Measurements from ENCODE around the gene RNF207. TPM values are rescaled to one million over a fixed set of nuclear protein-coding genes. Genes with fewer than 3 reads are reported as not detected.

Gene RNF207
- total and polyA plus RNA-seq, 2 donors (not counting 3 experiments of a cell fraction or from before 2014, with no cell fraction given): 3.2 to 8.2 TPM

DNA sequence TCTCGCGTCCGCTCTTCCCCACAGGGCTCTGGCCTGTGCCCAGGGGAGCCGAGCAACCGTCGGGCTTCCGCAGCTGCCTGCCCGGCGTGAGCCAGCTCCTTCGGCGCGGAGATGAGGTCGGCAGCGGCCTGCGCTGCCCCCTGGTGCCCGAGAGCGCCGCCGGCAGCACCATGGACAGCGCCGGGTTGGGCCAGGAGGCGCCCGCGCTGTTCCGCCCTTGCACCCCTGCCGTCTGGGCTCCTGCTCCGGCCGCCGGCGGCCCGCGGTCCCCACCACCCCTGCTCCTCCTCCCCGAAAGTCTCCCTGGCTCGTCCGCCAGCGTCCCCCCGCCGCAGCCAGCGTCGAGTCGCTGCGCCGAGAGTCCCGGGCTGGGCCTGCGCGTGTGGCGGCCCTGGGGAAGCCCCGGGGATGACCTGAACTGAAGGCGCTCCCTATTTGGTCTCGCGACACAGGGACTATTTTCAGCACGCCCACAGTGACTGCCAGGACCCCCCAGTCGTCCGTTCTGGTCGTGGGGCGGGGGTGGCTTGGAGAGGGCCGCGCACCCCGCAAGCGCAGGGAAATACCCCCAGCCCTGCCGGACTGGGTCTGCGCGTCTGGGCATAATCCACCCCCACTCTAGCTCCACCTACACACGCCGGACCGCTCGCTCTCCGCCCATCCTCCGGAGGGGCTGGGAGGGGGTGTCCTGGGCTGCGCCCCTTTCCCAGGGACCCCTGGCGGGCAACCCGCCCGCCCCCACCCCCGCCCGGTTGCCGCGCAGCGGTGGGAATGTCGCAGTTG lies 39.4 kb downstream of the RNF207 start:
- Histone ChIP-seq H3K9ac (replicated peaks; ENCODE audit: extremely low read depth, insufficient read depth, low read length) (no peak overlapping the region), H3K4me2 (ENCODE audit: insufficient read depth, low read length) (peak overlapping the region; percentile 47), H3K36me3 (ENCODE audit: control insufficient read depth in 2 of 2, extremely low read depth in 1 of 2, insufficient read depth in 2 of 2, low read length in 2 of 2) (no peaks in the 10 kb centered on the region), H3K9me3 (replicated peaks; ENCODE audit: control insufficient read depth, insufficient read depth, low read length) (no peaks in the 10 kb centered on the region), H3K27me3 (ENCODE audit: control insufficient read depth in 2 of 2, insufficient read depth in 2 of 2, low read length in 2 of 2) (peaks cover 33 to 50% of the 10 kb centered on the region in 2 experiments), H3K9me1 (replicated peaks; ENCODE audit: control insufficient read depth, extremely low read depth, insufficient read depth, low read length) (no peaks in the 10 kb centered on the region), H3K27ac (ENCODE audit: insufficient read depth, low read depth, low read length) (no peak overlapping the region), H3K4me1 (ENCODE audit: control insufficient read depth, extremely low read depth, insufficient read depth, low read length) (peaks cover 5% of the 10 kb centered on the region), H3K79me2 (ENCODE audit: control insufficient read depth, insufficient read depth, low read length) (no peaks in the 10 kb centered on the region), H4K20me1 (replicated peaks; ENCODE audit: control insufficient read depth, extremely low read depth, insufficient read depth, low read length) (no peaks in the 10 kb centered on the region), H2AFZ (ENCODE audit: low read depth, low read length) (peak overlapping the region; percentile 61), H3K4me3 (replicated peaks in 1 of 3; ENCODE audit: insufficient read depth in 1 of 3, low read depth in 1 of 3, low read length in 3 of 3) (peak overlapping the region; percentile 5 to 28 (median 15))
- dilution Hi-C loops (cut with MboI; ENCODE audit: extremely low pct_ligation_motif_present, low sequenced_read_pairs) (no loop called here), intact Hi-C loops (cut with micrococcal nuclease) (loop anchor here (1.0 kb wide), 5 partner anchors 40 to 204 kb away; no protein-coding TSS in a partner anchor)
- CTCF ChIA-PET: interaction anchor here (0.6 to 7.8 kb wide), 73 partner anchors 10 to 401 kb away, joined by 3 to 208 read pairs (median 5); partner anchors contain the start of genes ACOT7, GPR153, ICMT and PLEKHG5
- TF ChIP-seq POLR2AphosphoS5 (IDR thresholded peaks at IDR 0.05; ENCODE audit: insufficient read depth, low read depth, low read length): peak; percentile 55
- TF ChIP-seq FOS (IDR thresholded peaks at IDR 0.05; ENCODE audit: borderline replicate concordance, insufficient read depth, low read length): no peak
- no peak for TF ChIP-seq GATA2 (IDR thresholded peaks at IDR 0.05; ENCODE audit: insufficient read depth, insufficient read length, low read depth, low read length)
- no peak for TF ChIP-seq EZH2 (IDR thresholded peaks at IDR 0.05; ENCODE audit: borderline replicate concordance, low read depth, low read length, severe bottlenecking)
- TF ChIP-seq, protein P1, sequence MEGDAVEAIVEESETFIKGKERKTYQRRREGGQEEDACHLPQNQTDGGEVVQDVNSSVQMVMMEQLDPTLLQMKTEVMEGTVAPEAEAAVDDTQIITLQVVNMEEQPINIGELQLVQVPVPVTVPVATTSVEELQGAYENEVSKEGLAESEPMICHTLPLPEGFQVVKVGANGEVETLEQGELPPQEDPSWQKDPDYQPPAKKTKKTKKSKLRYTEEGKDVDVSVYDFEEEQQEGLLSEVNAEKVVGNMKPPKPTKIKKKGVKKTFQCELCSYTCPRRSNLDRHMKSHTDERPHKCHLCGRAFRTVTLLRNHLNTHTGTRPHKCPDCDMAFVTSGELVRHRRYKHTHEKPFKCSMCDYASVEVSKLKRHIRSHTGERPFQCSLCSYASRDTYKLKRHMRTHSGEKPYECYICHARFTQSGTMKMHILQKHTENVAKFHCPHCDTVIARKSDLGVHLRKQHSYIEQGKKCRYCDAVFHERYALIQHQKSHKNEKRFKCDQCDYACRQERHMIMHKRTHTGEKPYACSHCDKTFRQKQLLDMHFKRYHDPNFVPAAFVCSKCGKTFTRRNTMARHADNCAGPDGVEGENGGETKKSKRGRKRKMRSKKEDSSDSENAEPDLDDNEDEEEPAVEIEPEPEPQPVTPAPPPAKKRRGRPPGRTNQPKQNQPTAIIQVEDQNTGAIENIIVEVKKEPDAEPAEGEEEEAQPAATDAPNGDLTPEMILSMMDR (IDR thresholded peaks at IDR 0.05; ENCODE audit: extremely low read depth in 1 of 2, insufficient read depth in 1 of 2, low read depth in 1 of 2, low read length in 2 of 2): peak; percentile 85 to 95
- TF ChIP-seq, protein P2, sequence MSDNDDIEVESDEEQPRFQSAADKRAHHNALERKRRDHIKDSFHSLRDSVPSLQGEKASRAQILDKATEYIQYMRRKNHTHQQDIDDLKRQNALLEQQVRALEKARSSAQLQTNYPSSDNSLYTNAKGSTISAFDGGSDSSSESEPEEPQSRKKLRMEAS (IDR thresholded peaks at IDR 0.05; ENCODE audit: insufficient read depth, insufficient read length): no peak
- BruUV-seq (replicated peaks): no TSS peak
- DNase-seq (ENCODE audit: low read depth, low spot score) (peak; percentile 66), FAIRE-seq (peak; percentile 81)
- POLR2A ChIA-PET: interaction anchor here (0.6 to 1.1 kb wide), 2 partner anchors 38 to 40 kb away, joined by 3 to 6 read pairs; no protein-coding TSS in a partner anchor

All from endothelial cell of umbilical vein (primary cell).